ENCODE data around the gene MYL6B.

DNA sequence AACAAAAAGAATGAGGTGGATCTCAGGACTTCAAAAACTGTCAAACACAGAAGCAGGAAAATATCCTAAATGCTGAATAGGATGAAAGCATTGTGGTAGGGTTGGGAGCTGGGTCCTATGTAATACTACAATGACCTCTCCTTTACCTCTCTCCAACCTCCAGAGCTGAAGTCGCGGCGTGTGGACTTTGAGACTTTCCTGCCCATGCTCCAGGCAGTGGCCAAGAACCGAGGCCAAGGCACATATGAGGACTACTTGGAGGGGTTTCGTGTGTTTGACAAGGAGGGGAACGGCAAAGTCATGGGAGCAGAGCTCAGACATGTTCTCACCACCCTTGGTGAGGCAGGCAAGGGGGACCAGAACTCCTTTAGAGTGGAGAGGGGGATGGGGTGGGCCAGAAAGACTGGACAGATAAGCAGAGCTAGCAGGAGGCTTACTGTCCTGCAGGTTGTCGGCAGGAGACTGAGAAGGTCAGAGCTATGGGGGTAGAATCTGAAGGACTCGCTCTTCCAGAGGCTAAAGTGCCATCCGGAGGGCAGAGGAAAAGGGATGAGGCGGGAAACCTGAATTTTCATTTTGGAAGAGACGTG lies 3.0 kb downstream of the MYL6B start:
- TF ChIP-seq CTCF (IDR thresholded peaks at IDR 0.05): no peak
- no peak for TF ChIP-seq POLR2A (IDR thresholded peaks at IDR 0.05)

All from vagina (tissue), 2 donors.